GM21360 (cell line): ENCODE results near the gene RALGPS1.
"Not testable (repeated sequence)": the region's sequence is repeated elsewhere in the genome, so short reads cannot be mapped to it uniquely, and the experiment has no call there.

Experiments
- ATAC-seq: cut with Tn5 transposase; IDR thresholded peaks from one replicate; pipeline ENCODE4 v1.9.1; 2021; ENCODE audit warnings: mild to moderate bottlenecking, moderate library complexity; ENCODE audit not compliant: unreplicated experiment

Gene RALGPS1

DNA sequence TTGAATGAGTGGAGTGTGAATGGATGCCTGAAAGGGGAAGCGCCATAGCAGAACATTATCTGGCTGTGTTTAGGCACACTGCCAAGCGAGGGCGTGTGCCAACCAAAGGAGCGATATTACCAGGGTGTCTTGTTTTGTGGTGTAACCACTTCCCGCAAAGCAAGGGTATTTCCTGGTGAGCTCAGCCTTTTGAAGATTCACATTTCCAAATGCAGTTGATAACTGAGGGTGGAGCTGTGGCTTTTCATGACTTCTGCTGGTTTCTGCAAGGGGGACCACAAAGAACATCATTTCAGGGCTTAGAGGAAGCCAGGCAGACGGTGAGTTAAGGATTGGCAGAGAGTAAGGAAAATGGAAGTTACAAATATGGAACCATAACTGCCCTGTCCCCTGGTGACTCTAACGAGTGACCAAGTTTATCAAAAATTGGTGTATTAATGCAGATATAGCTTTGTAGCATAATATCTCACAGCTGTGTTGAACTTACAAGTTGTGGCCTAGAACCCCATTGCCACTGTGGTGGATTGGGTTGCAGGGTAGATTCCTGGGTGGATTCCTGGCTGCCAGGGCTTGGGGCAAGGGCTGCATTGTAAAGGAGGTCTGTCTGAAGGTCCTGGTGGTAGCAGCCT lies 71.4 kb downstream of the RALGPS1 start:
- ATAC-seq, result no peak

DNA sequence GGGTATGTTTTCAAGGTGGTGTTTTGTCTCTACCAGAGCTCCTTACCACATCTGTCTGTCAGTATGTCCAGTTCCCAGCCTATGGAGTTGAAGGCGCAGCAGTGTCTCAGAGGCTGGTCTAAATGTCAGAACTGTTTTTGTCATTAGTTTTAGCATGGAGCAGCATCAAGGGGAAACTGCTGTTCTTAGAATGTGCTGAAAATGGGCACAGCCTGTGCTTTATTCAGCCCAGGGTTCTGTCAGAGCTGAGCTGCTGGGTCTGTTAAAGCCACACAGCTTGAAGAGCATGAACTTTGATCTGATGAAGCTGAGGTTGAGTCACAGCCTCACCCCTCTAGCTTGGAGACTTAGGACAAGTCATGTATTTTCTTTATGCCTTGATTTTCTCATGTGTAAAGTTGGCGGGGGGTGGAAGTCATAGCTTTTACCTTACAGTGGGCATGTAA lies 71.9 kb downstream of the RALGPS1 start:
- ATAC-seq, result no peak

DNA sequence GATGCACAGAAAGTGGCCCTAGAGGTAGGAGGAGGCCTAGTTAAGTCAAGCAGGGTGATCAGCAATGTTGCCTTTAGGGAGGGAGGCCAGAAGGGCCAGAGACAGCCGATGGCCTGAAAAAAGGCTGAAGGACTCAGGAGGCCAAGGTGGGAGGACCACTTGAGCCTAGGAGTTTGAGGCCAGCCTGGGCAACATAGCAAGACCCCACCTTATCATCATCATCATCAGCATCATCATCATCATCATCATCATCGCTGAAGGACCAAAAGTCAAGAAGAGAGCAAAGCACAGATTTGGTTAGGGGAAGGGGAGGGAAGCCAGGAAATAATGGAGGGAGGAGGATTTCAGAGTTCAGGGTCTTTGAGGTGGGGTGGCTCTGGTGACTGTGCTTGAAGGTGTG lies 74.3 kb downstream of the RALGPS1 start:
- no peak for ATAC-seq

DNA sequence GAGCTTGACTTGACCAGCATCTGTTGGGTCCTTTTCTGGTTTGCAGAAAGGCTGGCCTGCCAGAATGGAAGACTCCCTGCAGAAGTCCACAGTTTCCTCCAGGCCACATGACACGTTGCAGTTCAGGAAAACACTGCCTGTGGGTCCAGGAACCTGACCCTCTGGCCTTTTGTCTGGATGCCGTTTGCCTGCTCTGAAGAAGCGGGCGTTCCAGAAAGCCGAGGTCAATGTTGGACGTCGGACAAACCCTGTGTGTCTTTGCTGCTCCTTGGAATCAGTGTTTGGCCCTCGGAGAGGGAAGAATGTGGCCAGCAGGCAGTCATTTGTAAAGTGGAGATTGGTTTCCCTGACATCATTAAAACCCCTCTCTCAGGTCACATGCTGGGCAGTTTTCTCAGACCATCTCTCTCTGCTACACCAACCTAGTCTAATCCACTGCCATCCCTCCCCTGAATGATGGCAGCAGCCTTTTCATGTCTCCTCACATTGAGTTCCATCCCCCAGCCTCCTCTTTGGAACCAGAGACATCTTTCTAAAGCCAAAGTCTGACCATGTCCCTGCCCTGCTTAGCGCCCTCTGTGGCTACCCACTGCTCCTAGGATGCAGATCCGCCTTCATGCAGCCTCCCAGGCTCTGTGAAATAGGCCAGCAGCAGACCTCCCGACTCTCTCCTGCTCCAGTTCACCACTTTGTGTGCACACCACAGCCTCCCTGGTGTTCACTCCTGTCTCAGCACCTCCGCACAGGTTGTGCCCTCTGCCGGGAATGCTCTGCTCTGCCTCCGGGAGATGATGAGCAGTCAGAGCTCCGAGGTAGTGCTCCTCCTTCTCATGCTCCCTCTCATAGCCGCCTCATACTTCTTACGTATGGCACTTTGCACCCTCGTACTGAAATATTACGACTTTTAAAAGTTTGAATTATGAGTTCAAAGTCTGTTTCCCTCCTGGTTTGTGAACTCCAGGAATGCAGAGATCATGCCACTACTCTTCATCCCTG lies 75.6 kb downstream of the RALGPS1 start:
- no peak for ATAC-seq

DNA sequence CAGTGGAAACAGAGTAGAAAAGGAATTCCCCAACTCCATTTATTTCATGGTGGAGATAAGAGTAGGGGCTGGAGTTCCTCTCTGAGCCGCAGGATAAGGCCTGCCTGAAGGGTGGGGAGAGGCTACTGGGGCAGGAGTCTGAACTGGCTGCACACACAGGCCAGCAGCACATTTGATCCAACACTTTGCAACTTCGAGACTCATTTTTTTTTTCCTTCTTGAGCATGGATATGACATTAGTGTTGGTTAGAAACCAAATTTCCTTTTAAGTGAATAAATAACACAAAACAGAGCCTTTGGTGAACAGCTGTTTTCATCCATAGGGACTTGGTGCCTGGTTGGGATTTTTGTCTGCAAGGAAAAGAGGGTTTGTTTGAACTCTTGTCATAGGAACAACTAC lies 76.6 kb downstream of the RALGPS1 start:
- no peak for ATAC-seq

DNA sequence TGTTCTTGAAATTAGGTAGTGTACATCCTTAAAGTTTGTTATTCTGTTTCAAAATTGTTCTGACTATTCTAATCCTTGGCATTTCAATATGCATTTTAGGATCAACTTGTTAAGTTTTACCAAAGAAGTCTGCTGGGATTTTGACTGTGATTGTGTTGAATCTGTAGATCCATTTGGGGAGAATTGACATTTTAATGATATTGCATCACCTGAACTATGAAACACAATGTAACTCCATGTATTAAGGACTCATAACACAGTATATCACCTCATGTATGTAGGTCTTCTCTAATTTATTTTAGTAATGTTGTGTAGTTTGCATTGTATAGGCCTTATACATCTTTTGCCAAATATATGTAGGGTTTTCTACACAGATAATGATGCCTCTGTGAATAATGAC lies 77.8 kb downstream of the RALGPS1 start:
- ATAC-seq, result no peak

DNA sequence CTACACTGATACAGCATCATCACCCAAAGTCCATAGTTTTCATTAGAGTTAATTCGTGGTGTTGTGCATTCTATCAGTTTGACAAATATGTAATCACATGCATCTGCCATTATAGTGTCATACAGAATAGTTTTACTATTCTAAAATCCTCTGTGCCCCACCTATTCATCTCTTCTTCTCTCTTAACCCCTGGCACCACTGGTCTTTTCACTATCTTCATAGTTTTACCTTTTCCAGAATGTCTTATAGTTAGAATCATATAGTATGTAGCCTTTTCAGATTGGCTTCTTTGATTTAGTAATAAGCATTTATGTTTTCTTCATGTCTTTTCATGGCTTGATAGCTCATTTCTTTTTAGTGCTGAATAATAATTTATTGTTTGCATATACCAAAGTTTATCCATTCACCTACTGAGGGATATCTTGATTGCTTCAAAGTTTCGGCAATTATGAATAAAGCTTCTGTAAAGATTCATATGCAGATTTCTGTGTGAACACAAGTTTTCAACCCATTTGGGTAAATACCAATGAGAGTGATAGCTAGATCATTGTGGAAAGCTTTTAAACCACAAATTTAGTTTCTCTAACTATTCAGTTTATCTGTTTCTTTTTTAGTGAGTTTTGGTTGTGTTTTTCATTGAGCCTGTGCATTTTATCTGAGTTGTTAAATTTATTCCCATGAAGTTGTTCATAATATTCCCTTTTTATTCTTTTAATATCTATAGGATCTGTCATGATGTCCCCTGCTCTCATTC lies 84.9 kb downstream of the RALGPS1 start:
- ATAC-seq, result no peak

DNA sequence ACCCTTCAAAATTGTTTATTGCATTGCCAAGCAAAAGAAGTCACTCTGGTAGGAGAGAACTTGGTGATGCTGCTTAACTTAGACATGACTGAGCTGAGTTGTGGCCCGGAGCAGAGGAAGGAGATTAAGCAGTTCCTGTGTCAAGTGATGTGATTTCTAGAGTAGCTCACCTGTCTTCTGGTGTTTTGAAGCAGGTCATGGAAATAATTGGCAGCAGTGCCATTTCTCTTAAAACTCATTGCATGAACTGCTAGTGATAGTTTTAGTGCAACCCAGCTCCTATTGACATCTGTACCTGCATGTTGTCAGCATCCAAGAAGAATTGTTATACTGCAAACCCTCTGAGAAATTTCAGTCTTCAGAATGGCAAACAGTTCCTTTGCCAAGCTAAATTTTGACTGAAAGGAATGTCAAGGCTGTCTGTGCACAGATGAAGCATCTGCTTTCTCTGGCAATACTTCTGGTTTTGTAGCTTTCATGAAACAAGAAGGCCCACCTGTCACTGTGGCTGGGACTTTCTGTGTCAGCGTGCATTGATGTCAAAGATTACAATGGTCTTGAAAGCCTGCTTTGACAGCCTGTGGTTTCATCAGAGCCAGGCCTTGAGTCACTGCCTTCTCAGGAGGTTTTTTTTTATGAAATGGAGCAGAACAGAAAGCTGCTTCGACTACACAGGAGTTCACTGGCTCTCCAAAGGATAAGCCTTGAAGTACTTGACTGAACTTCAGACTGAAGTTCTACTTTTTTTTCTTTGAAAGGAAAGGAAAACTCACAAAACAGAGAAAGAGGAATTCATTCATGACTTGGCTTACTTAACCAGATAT lies 90.6 kb downstream of the RALGPS1 start:
- peak; percentile 79 for ATAC-seq

DNA sequence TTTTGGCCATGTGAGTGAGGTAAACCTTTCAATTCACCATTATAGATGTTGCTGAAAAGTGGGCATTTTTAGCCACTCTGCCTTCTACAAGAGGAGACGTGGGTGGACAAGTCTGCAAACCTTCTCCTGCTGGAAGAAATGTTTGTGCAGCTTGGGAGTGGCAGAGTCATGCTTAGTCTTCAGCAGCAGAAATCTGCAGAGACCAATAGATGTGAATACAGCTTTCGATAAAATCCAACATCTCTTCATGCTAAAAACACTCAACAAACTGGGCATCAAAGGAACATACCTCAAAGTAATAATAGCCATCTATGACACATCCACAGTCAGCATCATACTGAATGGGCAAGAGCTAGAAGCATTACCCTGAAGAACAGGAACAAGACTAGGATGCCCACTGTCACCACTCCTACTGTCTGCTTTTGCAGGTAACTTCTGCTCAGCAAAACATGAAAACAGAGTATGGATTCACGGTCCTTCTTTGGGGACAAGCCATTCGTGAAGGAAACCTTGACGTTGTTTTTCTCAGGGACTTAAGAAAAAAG lies 91.3 kb downstream of the RALGPS1 start:
- peak; percentile 6 for ATAC-seq

DNA sequence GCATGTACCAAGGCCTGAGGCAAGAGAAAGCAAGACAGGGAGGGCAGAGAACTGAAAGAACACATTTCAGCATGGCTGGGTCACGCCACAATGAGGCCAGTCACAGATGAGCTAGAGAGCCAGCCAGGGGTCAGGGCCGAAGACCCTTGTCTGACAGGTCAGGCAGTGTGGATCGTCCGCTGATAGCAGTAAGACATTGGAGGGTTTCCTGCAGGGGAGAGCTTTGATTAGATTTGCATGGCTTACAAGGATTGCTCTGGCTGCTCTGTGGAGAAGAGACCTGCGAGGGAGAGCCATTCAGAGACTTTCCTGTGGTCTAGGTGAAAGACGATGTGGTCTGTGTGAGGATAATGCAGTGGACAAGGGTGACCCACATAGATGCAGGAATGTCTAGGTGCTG lies 93.1 kb downstream of the RALGPS1 start:
- no peak for ATAC-seq

DNA sequence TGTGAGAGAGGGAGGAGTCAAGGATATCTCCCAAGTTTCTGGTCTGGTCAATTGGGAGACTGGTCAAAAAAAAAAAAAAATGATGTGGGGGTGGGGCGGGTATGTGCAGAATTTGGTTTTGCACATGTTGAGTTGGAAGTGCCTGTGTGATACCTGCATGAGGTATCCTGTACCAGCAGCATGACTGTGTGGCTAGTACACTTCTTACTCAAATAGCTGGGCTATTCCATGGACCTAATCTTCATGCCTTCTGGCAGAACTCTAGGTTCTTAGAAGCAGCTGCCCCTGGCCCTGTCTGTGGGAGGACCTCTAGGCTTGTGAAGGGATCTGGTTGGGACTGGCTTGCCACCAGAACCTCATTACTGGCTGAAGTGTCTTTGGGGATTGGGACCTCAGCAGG lies 93.5 kb downstream of the RALGPS1 start:
- no peak for ATAC-seq

DNA sequence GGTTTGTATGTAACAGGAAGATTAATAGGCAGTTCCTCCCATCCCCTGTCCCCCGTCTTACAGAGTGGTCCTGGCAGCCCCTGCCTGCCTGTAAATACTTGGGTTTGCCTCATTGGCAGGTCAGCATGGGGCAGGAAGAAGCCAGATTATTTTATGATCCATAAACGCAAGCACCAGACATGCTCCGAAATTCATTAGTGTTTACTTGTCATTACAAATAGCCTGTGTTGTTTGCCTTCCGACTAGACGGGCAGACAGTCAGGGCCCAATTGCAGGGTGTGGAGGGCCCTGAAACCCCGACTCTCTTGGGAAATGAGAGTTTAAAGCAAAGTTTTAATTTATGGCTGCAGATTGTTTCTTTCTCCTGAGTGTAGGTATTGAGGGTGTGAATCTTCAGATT lies 97.2 kb downstream of the RALGPS1 start:
- no peak for ATAC-seq

DNA sequence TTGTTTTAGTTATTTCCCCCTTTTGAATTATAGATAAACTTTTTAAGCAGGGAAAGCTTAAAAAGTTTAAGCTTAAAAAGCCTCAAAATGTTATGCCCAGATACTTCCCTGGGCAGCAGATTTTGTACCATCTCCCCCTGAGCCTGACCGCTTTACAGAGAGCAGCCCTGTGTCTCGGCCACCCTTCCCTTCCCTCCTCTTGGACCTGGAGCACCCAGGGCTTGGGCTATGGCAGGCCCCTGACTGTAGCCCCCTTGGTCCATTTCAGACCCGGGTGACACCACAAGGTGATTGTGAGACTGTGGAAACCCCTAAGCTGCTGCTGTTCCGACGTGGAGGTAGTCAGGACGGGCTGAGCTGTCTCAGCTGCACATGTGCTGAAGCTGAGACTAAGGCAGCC lies 97.7 kb downstream of the RALGPS1 start:
- ATAC-seq, result no peak

DNA sequence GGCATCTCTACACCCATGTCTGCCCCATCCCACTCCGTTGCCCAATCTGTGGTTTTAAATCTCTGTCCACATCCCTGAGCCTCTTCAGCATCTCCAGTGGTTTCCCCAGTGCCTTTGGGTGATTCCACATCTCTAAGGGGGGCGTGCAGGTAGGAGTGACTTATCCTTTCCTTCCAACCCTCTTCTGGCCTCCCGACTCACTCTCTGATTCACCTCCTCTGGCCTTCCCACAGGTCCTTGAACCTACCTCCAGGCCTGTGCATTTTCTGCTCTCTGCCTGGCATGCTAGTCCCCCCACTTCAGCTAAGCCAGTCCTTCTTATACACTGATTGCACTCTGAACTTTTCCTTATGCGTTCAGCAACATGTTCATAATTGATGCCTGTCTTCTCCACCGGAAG lies 99.0 kb downstream of the RALGPS1 start:
- ATAC-seq, result no peak

DNA sequence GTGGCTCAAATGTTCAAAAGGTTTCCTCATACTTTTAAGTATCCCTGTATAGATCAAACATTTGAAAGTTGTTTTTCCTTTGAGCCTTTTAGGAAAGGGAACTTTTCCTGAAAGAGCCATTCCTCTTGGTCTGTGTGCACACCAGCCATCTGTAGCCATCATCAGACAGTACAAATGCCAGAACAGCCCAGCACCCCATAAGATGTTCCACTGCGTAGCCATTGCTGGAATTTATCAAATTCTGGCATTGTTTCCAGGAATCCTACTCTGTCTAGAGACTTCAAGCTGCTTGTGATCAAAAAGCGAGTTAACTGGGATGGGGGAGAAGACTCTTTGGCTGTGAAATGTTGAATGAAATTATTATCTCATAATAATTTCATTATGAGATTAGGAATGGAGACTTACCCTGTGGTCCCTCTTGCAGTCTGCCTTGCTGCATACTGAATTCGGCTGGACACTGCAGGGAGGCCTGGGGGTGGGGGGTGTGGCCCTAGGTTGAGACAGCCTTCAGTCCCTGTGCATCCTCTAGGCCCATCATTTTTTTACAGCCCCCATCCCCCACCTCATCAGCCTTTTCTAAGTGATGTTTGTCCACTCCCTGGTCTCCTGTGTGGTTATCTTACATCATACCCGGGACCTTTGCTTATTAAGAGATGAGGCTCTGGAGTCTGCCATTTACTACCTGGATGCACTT lies 99.8 kb downstream of the RALGPS1 start:
- no peak for ATAC-seq

DNA sequence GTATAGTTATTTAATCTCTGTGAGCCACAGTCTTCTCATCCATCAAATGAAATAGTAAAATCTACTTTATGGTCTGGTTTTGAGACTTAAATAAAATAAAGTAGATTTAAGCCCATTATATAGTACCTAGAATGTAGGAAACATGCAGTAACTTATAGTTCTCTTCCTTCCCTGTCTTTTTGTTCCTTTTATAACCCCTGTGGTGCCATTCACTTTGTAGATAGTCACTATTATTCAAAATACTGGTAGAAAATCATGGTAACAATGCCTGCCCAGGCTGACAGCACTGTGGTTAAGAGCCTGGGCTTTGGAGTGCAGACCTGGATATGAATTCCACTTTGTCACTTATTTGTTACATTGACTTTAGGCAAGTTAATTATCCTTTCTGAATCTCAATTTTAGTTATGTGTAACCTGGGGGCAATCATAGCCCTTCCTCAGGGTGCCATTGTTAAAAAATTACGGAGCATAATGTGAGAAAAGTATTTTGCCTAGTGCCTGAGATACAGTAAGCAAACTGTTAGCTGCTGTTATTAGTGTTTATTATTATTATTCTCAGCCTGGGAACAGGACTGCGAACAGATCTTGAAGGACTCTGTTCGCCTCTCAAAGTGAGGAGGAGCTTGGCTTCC lies 100.4 kb downstream of the RALGPS1 start:
- ATAC-seq, result no peak

DNA sequence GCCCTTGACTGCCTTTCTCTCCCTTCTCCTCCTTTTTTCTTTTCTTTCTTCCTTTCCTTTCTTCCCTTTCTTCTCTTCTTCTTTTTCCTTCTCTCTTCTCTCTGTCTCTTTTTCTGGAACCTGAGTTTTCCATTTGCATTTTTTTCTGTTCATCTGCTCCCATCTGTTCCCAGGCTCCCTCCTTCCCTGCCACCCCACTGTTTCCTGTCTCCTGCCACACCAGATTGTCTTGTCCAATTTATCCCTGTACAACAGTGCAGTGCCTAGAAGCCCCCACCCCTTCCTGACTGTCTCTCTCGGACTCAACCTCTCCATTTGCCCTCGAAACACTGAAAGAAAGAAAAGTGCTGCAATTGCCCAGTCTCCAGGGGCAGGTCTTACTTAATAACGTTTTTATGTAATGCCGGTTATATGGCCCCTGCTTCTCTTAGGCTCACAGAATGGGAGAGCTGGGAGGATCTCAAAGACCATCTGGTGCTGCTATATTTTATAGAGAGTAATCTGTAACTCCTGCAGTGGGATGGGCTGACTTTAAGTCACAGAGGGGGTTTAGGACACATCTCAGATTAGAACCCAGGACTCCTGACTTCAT lies 101.4 kb downstream of the RALGPS1 start:
- ATAC-seq, result no peak

DNA sequence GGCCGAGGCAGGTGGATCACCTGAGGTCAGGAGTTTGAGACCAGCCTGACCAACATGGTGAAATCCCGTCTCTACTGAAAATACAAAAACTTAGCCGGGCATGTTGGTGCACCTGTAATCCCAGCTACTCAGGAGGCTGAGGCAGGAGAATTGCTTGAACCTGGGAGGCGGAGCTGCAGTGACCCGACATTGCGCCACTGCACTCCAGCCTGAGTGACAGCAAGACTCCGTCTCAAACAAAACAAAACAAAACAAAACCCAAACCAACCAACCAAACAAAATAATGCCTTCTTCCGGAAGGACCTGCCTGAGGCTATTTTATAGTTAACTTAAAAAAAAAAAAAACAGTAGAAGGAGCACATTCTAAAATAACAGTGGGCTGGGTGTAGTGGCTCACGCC lies 103.4 kb downstream of the RALGPS1 start:
- ATAC-seq, result not testable (repeated sequence)

DNA sequence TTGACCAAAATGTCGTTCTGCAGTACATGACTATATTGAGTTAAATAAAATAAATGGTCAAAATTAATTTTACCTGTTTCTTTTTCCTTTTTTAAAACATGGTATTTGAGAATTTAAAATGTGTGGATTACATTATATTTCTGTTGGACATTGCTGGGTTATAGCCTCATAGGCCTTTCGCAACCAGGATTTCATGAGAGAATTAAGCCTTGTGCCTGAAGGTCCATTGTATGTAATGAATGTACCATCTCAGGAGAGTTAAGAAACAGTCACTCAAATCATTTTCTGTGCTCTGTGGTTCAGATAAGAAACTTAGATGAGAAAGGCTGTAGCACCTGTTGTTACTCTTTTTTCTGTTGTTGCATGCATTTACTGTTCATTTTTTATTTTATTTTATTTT lies 104.4 kb downstream of the RALGPS1 start:
- ATAC-seq, result no peak
